Osteocyte (in vitro differentiated cells): ENCODE measurements around the gene FUT3. TPM values are rescaled to one million over a fixed set of nuclear protein-coding genes. Genes with fewer than 3 reads are reported as not detected.
"Not testable (repeated sequence)": the region's sequence is repeated elsewhere in the genome, so short reads cannot be mapped to it uniquely, and the experiment has no call there.

Experiments used
- DNase-seq: peaks from one replicate; pipeline ENCODE4 v3.0.0; 2021; ENCODE audit warnings: mixed read lengths; ENCODE audit not compliant: unreplicated experiment; ENCODE audit errors: extremely low spot score
- H3K27ac Mint-ChIP-seq: one replicate; pipeline ENCODE4 v1.8.0; 2021; ENCODE audit warnings: mild to moderate bottlenecking, mixed read lengths; ENCODE audit not compliant: unreplicated experiment
- H3K27me3 Mint-ChIP-seq: one replicate; pipeline ENCODE4 v1.8.0; 2021; ENCODE audit warnings: mixed read lengths; ENCODE audit not compliant: unreplicated experiment
- H3K36me3 Mint-ChIP-seq: one replicate; pipeline ENCODE4 v1.8.0; 2021; ENCODE audit warnings: mixed read lengths; ENCODE audit not compliant: unreplicated experiment
- H3K4me1 Mint-ChIP-seq: one replicate; pipeline ENCODE4 v1.8.0; 2021; ENCODE audit warnings: mixed read lengths; ENCODE audit not compliant: unreplicated experiment
- H3K4me3 Mint-ChIP-seq: one replicate; pipeline ENCODE4 v1.8.0; 2021; ENCODE audit warnings: mild to moderate bottlenecking, moderate library complexity, mixed read lengths; ENCODE audit not compliant: unreplicated experiment
- H3K9me3 Mint-ChIP-seq: one replicate; pipeline ENCODE4 v1.8.0; 2021; ENCODE audit warnings: mixed read lengths; ENCODE audit not compliant: unreplicated experiment
- total RNA-seq: library from RNA; stranded (reverse); gene quantifications from 2 replicates; pipeline ENCODE4 v1.2.1, GENCODE V29; 2021
- TF ChIP-seq, protein P1 (sequence below): fragments of 200-600 bp; sonication (generic); IDR thresholded peaks from 2 replicates; pipeline ENCODE4 v1.5.0; 2021; ENCODE audit warnings: antibody characterized with exemption, mild to moderate bottlenecking, moderate library complexity

The FUT3 gene
- total RNA-seq, 1 donor from 2014 or later, result not detected

DNA sequence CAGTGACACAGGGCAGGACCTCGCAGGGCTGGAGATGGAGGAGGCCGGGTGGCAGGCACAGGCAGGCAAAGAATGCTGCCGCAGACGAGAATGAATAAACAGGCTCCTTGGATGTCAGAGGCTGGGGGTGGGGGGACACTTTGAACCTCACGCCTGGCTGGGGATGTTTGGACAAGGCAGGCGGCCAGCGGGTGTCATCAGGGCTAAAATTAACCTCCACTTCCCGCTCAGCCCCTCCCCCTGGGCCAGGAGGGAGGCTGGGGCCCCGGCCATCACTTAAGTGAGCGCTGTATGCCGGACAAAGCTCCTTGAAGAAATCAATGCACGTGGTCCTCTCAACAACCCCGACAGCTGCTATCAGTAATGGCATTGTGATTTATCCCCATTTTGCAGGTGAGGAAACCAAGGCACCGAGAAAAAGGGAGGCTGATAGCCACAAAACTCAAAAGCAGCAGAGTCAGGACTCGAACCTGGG lies 29.4 kb upstream of the FUT3 start:
- H3K36me3 Mint-ChIP-seq, result no peaks in the 10 kb centered on the region
- no peak overlapping the region for H3K27ac Mint-ChIP-seq
- DNase-seq, result no peak

DNA sequence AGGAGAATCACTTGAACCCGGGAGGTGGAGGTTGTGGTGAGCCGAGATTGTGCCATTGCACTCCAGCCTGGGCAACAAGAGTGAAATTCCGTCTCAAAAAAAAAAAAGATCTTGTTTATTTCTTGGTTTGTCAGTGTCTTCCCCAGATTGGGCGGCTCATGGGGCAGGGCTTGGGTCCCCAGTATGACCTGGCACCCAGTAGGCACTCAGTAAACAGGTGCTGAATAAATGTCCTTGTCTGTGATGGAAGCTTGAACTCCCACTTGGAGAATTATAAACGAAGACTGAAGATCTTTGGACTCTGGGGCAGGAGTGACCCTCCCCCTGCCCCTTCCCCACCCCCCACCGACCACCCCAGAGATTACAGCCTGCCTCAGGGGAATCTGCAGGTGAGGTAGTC lies 28.9 kb upstream of the FUT3 start:
- Mint-ChIP-seq H3K27ac (no peak overlapping the region), H3K9me3 (no peaks in the 10 kb centered on the region), H3K36me3 (no peaks in the 10 kb centered on the region), H3K4me3 (no peak overlapping the region), H3K4me1 (peaks cover 12% of the 10 kb centered on the region), H3K27me3 (peaks cover 6% of the 10 kb centered on the region)
- no peak for DNase-seq
- TF ChIP-seq, protein P1, sequence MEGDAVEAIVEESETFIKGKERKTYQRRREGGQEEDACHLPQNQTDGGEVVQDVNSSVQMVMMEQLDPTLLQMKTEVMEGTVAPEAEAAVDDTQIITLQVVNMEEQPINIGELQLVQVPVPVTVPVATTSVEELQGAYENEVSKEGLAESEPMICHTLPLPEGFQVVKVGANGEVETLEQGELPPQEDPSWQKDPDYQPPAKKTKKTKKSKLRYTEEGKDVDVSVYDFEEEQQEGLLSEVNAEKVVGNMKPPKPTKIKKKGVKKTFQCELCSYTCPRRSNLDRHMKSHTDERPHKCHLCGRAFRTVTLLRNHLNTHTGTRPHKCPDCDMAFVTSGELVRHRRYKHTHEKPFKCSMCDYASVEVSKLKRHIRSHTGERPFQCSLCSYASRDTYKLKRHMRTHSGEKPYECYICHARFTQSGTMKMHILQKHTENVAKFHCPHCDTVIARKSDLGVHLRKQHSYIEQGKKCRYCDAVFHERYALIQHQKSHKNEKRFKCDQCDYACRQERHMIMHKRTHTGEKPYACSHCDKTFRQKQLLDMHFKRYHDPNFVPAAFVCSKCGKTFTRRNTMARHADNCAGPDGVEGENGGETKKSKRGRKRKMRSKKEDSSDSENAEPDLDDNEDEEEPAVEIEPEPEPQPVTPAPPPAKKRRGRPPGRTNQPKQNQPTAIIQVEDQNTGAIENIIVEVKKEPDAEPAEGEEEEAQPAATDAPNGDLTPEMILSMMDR, result no peak

More for the DNA sequence above, 29.4 kb upstream of the FUT3 start:
- H3K4me1 Mint-ChIP-seq, result peaks cover 12% of the 10 kb centered on the region
- H3K9me3 Mint-ChIP-seq, result no peaks in the 10 kb centered on the region
- TF ChIP-seq, protein P1, result no peak
- no peak overlapping the region for H3K4me3 Mint-ChIP-seq
- peaks cover 6% of the 10 kb centered on the region for H3K27me3 Mint-ChIP-seq

DNA sequence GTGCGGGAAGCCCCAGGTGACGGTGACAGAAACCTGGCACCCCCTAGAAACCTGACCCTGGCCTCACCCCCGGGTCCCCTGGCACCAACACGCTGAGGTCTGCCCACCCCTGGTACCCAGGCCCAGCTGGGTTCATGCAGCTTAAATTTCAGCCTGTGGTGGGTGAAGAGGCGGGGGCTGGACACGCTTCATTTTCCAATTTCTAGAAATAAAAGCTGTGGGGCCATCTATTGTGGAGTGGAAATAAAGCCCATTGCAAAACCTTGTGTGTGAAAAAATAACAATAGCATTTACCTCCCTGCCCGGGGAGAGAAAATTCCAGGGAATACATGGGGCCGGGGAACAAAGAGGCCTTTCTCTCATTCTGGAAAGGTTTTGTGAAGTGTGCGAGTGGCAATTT lies 26.6 kb upstream of the FUT3 start:
- no peak overlapping the region for H3K27ac Mint-ChIP-seq
- no peak for DNase-seq
- H3K27me3 Mint-ChIP-seq, result peaks cover 6% of the 10 kb centered on the region

DNA sequence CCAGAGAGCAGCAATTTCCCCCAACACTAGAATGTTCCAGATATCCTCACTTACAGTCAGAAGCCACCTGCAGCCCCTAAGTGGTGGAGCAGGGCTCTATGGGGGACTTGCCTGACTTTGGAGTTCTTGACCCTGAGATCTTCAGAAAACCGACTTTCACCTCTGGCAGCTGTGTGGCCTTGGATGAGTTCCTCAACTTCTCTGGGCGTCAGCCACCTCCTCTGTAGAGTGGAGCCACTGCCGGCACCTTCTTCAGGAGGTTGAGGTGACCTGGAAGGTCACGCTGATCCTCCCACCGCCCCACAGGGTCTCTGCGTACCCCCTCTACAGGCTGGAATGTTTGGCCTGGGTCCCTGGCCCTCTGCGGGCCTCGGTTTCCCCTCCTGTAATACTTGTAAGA lies 26.2 kb upstream of the FUT3 start:
- peaks cover 11% of the 10 kb centered on the region for H3K4me1 Mint-ChIP-seq
- H3K27me3 Mint-ChIP-seq, result peaks cover 4% of the 10 kb centered on the region
- H3K27ac Mint-ChIP-seq, result no peak overlapping the region
- no peak overlapping the region for H3K4me3 Mint-ChIP-seq
- no peaks in the 10 kb centered on the region for H3K9me3 Mint-ChIP-seq
- no peak for DNase-seq
- TF ChIP-seq, protein P1, result no peak
- H3K36me3 Mint-ChIP-seq, result no peaks in the 10 kb centered on the region

More for the DNA sequence above, 26.6 kb upstream of the FUT3 start:
- no peaks in the 10 kb centered on the region for H3K9me3 Mint-ChIP-seq
- TF ChIP-seq, protein P1, result no peak
- H3K4me3 Mint-ChIP-seq, result no peak overlapping the region
- peaks cover 12% of the 10 kb centered on the region for H3K4me1 Mint-ChIP-seq
- H3K36me3 Mint-ChIP-seq, result no peaks in the 10 kb centered on the region

DNA sequence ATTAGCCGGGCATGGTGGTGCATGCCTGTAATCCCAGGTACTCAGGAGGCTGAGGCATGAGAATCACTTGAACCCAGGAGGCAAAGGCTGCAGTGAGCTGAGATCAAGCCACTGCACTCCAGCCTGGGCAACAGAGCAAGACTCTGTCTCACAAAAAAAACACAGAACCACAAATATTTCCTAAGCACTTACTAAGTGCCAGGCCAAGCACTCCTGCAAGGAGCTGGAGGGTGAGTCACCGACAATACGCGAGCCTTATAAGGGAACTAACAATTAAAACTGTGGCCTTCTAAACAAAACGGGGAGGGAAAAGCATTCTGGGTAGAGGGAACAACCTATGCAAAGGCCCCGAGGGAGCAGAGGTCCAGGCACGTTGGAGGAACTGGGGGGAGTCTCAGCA lies 23.2 kb upstream of the FUT3 start:
- H3K27me3 Mint-ChIP-seq, H3K9me3 Mint-ChIP-seq, H3K27ac Mint-ChIP-seq, H3K4me1 Mint-ChIP-seq, H3K36me3 Mint-ChIP-seq, H3K4me3 Mint-ChIP-seq, DNase-seq: not testable (repeated sequence)
